ENCODE data around the gene CLECL1.

GRCh38 chr12:9687228-9687627 lies 45.7 kb downstream of the CLECL1 start:
- TF ChIP-seq POLR2AphosphoS5 (IDR thresholded peaks at IDR 0.05; ENCODE audit: low read depth) (no peak), CTCF (conservative IDR thresholded peaks at IDR 0.05; ENCODE audit: low read depth in 2 of 2) (no peak), REST (IDR thresholded peaks at IDR 0.05; ENCODE audit: unreplicated experiment) (no peak), EZH2phosphoT487 (IDR thresholded peaks at IDR 0.05; ENCODE audit: unreplicated experiment) (no peak)

All from GM23338 (cell line).